Activated CD8-positive, alpha-beta T cell treated with anti-CD3 and anti-CD28 coated beads, Interleukin-2, amount 10 ng/mL, durations not matched to agents 7 days and 5 days (primary cell): ENCODE results near the gene FAM13A. TPM values are rescaled to one million over a fixed set of nuclear protein-coding genes. Genes with fewer than 3 reads are reported as not detected.

ENCODE experiments used
- ATAC-seq: fragments of 150-1000 bp; cut with Tn5 transposase; one replicate; pipeline ENCODE4 v1.10.0; 2021; ENCODE audit warnings: moderate library complexity
- CTCF ChIA-PET: fragments of 350-600 bp; sonication (Branson Sonifier 250); formaldehyde crosslinking; loops from one replicate; lab custom pipeline; 2021; ENCODE audit warnings: antibody characterized with exemption; lab: Charles Lee
- POLR2A ChIA-PET: fragments of 350-600 bp; sonication (Branson Sonifier 250); formaldehyde crosslinking; loops from one replicate; lab custom pipeline; 2021; ENCODE audit warnings: antibody characterized with exemption; lab: Charles Lee
- DNase-seq: peaks from one replicate; pipeline ENCODE4 v3.0.0-alpha.2; 2020
- H3K27ac Mint-ChIP-seq: one replicate; pipeline ENCODE4 v1.8.0; 2021; ENCODE audit warnings: mild to moderate bottlenecking, mixed read lengths
- H3K27me3 Mint-ChIP-seq: one replicate; pipeline ENCODE4 v1.8.0; 2021; ENCODE audit warnings: low read depth, mixed read lengths
- H3K36me3 Mint-ChIP-seq: one replicate; pipeline ENCODE4 v1.8.0; 2021; ENCODE audit warnings: low read depth, mixed read lengths
- H3K4me1 Mint-ChIP-seq: one replicate; pipeline ENCODE4 v1.8.0; 2021; ENCODE audit warnings: low read depth, mixed read lengths
- H3K4me3 Mint-ChIP-seq: one replicate; pipeline ENCODE4 v1.8.0; 2021; ENCODE audit warnings: mild to moderate bottlenecking, mixed read lengths
- H3K9me3 Mint-ChIP-seq: one replicate; pipeline ENCODE4 v1.8.0; 2022; ENCODE audit warnings: mixed read lengths; ENCODE audit not compliant: insufficient read depth
- total RNA-seq, 2 experiments: library from RNA; stranded (reverse); gene quantifications; one replicate each; pipeline ENCODE4 v1.2.3, GENCODE V29; 2021

FAM13A gene
- total RNA-seq, 2 experiments from 2014 or later = 4.5 to 4.7 TPM

- Mint-ChIP-seq H3K4me3 (no peak overlapping the region), H3K9me3 (no peaks in the 10 kb centered on the region), H3K36me3 (no peaks in the 10 kb centered on the region), H3K4me1 (no peaks in the 10 kb centered on the region), H3K27ac (no peak overlapping the region), H3K27me3 (no peaks in the 10 kb centered on the region)
- DNase-seq (no peak), ATAC-seq (no peak)
- CTCF ChIA-PET = no interaction called here
- POLR2A ChIA-PET = no interaction called here
Observed at GRCh38 chr4:88779431-88779830, 277.6 kb downstream of the FAM13A start.

- no peak for DNase-seq
- ChIA-PET CTCF (interaction anchor here (0.9 to 1.0 kb wide), 2 partner anchors 10 to 16 kb away, joined by 3 read pairs; no protein-coding TSS in a partner anchor), POLR2A (no interaction called here)
- Mint-ChIP-seq H3K4me3 (no peak overlapping the region), H3K27me3 (peaks cover 5% of the 10 kb centered on the region), H3K9me3 (no peaks in the 10 kb centered on the region), H3K4me1 (no peaks in the 10 kb centered on the region), H3K36me3 (no peaks in the 10 kb centered on the region), H3K27ac (no peak overlapping the region)
- ATAC-seq = no peak
Observed at GRCh38 chr4:88775529-88775928, 281.5 kb downstream of the FAM13A start.

GRCh38 chr4:88775026-88775425 is 282.0 kb downstream of the FAM13A start:
- H3K4me3 Mint-ChIP-seq = no peak overlapping the region
- ChIA-PET CTCF (interaction anchor here (0.9 to 1.0 kb wide), 2 partner anchors 9 to 15 kb away, joined by 3 read pairs; no protein-coding TSS in a partner anchor), POLR2A (no interaction called here)

GRCh38 chr4:88771883-88772450 is 285.0 kb downstream of the FAM13A start:
- H3K9me3 Mint-ChIP-seq = no peaks in the 10 kb centered on the region
- no peaks in the 10 kb centered on the region for H3K4me1 Mint-ChIP-seq
- H3K27me3 Mint-ChIP-seq = peaks cover 7% of the 10 kb centered on the region
- DNase-seq (no peak), ATAC-seq (no peak)
- H3K36me3 Mint-ChIP-seq = no peaks in the 10 kb centered on the region
- H3K4me3 Mint-ChIP-seq = no peak overlapping the region
- ChIA-PET POLR2A (no interaction called here), CTCF (no interaction called here)
- H3K27ac Mint-ChIP-seq = no peak overlapping the region

More at GRCh38 chr4:88775026-88775425, 282.0 kb downstream of the FAM13A start:
- no peaks in the 10 kb centered on the region for H3K9me3 Mint-ChIP-seq
- ATAC-seq (no peak), DNase-seq (no peak)
- H3K27me3 Mint-ChIP-seq = peaks cover 7% of the 10 kb centered on the region
- H3K36me3 Mint-ChIP-seq = no peaks in the 10 kb centered on the region
- H3K27ac Mint-ChIP-seq = no peak overlapping the region
- H3K4me1 Mint-ChIP-seq = no peaks in the 10 kb centered on the region

GRCh38 chr4:88765729-88766128 is 291.3 kb downstream of the FAM13A start:
- Mint-ChIP-seq H3K36me3 (no peaks in the 10 kb centered on the region), H3K27me3 (peaks cover 13% of the 10 kb centered on the region), H3K27ac (no peak overlapping the region), H3K4me1 (peaks cover 4% of the 10 kb centered on the region), H3K9me3 (no peaks in the 10 kb centered on the region), H3K4me3 (no peak overlapping the region)
- ChIA-PET POLR2A (no interaction called here), CTCF (interaction anchor here (0.7 kb wide), 1 partner anchor 10 kb away, joined by 3 read pairs; no protein-coding TSS in a partner anchor)
- ATAC-seq = no peak
- no peak for DNase-seq

- H3K27me3 Mint-ChIP-seq = peaks cover 11% of the 10 kb centered on the region
- ATAC-seq (no peak), DNase-seq (no peak)
- no peak overlapping the region for H3K4me3 Mint-ChIP-seq
- H3K36me3 Mint-ChIP-seq = no peaks in the 10 kb centered on the region
- CTCF ChIA-PET = no interaction called here
- no peak overlapping the region for H3K27ac Mint-ChIP-seq
- H3K9me3 Mint-ChIP-seq = no peaks in the 10 kb centered on the region
- POLR2A ChIA-PET = no interaction called here
- H3K4me1 Mint-ChIP-seq = peaks cover 4% of the 10 kb centered on the region
Observed at GRCh38 chr4:88763075-88763474, 293.9 kb downstream of the FAM13A start.

- DNase-seq (no peak), ATAC-seq (no peak)
- H3K4me3 Mint-ChIP-seq = no peak overlapping the region
- H3K4me1 Mint-ChIP-seq = peaks cover 4% of the 10 kb centered on the region
- no peaks in the 10 kb centered on the region for H3K36me3 Mint-ChIP-seq
- H3K27ac Mint-ChIP-seq = no peak overlapping the region
- CTCF ChIA-PET = no interaction called here
- POLR2A ChIA-PET = no interaction called here
- H3K27me3 Mint-ChIP-seq = peaks cover 11% of the 10 kb centered on the region
- H3K9me3 Mint-ChIP-seq = no peaks in the 10 kb centered on the region
Observed at GRCh38 chr4:88761861-88762523, 295.0 kb downstream of the FAM13A start.

GRCh38 chr4:88761342-88761741 is 295.6 kb downstream of the FAM13A start:
- DNase-seq (no peak), ATAC-seq (no peak)
- no peak overlapping the region for H3K27ac Mint-ChIP-seq
- peaks cover 9% of the 10 kb centered on the region for H3K27me3 Mint-ChIP-seq
- no peaks in the 10 kb centered on the region for H3K9me3 Mint-ChIP-seq
- H3K4me1 Mint-ChIP-seq = peaks cover 4% of the 10 kb centered on the region
- no peak overlapping the region for H3K4me3 Mint-ChIP-seq
- no peaks in the 10 kb centered on the region for H3K36me3 Mint-ChIP-seq
- POLR2A ChIA-PET = no interaction called here
- CTCF ChIA-PET = no interaction called here

- H3K36me3 Mint-ChIP-seq = no peaks in the 10 kb centered on the region
- DNase-seq (no peak), ATAC-seq (no peak)
- H3K27ac Mint-ChIP-seq = no peak overlapping the region
- H3K4me1 Mint-ChIP-seq = peaks cover 4% of the 10 kb centered on the region
- ChIA-PET POLR2A (no interaction called here), CTCF (interaction anchor here (0.9 kb wide), 1 partner anchor 15 kb away, joined by 3 read pairs; no protein-coding TSS in a partner anchor)
- H3K9me3 Mint-ChIP-seq = no peaks in the 10 kb centered on the region
- H3K27me3 Mint-ChIP-seq = peaks cover 3% of the 10 kb centered on the region
- H3K4me3 Mint-ChIP-seq = no peak overlapping the region
Observed at GRCh38 chr4:88759895-88760290, 297.1 kb downstream of the FAM13A start.

GRCh38 chr4:88759039-88759894 is 297.7 kb downstream of the FAM13A start:
- ChIA-PET POLR2A (no interaction called here), CTCF (interaction anchor here (0.9 kb wide), 1 partner anchor 16 kb away, joined by 3 read pairs; no protein-coding TSS in a partner anchor)
- Mint-ChIP-seq H3K4me1 (peaks cover 4% of the 10 kb centered on the region), H3K27ac (no peak overlapping the region), H3K4me3 (no peak overlapping the region), H3K9me3 (no peaks in the 10 kb centered on the region), H3K27me3 (peaks cover 5% of the 10 kb centered on the region), H3K36me3 (no peaks in the 10 kb centered on the region)
- no peak for ATAC-seq
- DNase-seq = no peak

- peaks cover 8% of the 10 kb centered on the region for H3K27me3 Mint-ChIP-seq
- POLR2A ChIA-PET = no interaction called here
- DNase-seq = no peak
- peaks cover 4% of the 10 kb centered on the region for H3K4me1 Mint-ChIP-seq
- no peaks in the 10 kb centered on the region for H3K36me3 Mint-ChIP-seq
- CTCF ChIA-PET = no interaction called here
- no peak overlapping the region for H3K27ac Mint-ChIP-seq
- no peak overlapping the region for H3K4me3 Mint-ChIP-seq
- ATAC-seq = no peak
- no peaks in the 10 kb centered on the region for H3K9me3 Mint-ChIP-seq
Observed at GRCh38 chr4:88758264-88758663, 298.7 kb downstream of the FAM13A start.

- no peak for ATAC-seq
- Mint-ChIP-seq H3K27me3 (peaks cover 8% of the 10 kb centered on the region), H3K4me1 (peaks cover 4% of the 10 kb centered on the region), H3K27ac (no peak overlapping the region), H3K4me3 (no peak overlapping the region), H3K9me3 (no peaks in the 10 kb centered on the region), H3K36me3 (no peaks in the 10 kb centered on the region)
- POLR2A ChIA-PET = no interaction called here
- CTCF ChIA-PET = no interaction called here
- DNase-seq = no peak
Observed at GRCh38 chr4:88757776-88758175, 299.2 kb downstream of the FAM13A start.
